Measurements from ENCODE around the gene VPS51. TPM values are rescaled to one million over a fixed set of nuclear protein-coding genes. Genes with fewer than 3 reads are reported as not detected.
A peak's percentile ranks its signal among the peaks of the same experiment; 100 is the strongest.

Gene VPS51
- total RNA-seq, 2 donors from 2014 or later, result 103 to 107 TPM

GRCh38 chr11:65102142-65103095 lies 6.4 kb downstream of the VPS51 start:
- intact Hi-C loops (cut with DNase I), result no loop called here
- no peak for DNase-seq (ENCODE audit: low spot score)

GRCh38 chr11:65103476-65103875 lies 7.5 kb downstream of the VPS51 start:
- intact Hi-C loops (cut with DNase I), result no loop called here
- DNase-seq (ENCODE audit: low spot score), result no peak

- intact Hi-C loops (cut with DNase I), result no loop called here
- DNase-seq (ENCODE audit: low spot score), result no peak
These were observed 8.6 kb downstream of the VPS51 start for GRCh38 chr11:65104628-65105027.

GRCh38 chr11:65107078-65107477 lies 11.1 kb downstream of the VPS51 start:
- no peak for DNase-seq (ENCODE audit: low spot score)
- intact Hi-C loops (cut with DNase I), result no loop called here

- no peak for DNase-seq (ENCODE audit: low spot score)
- intact Hi-C loops (cut with DNase I), result no loop called here
These were observed 11.9 kb downstream of the VPS51 start for GRCh38 chr11:65107751-65108468.

GRCh38 chr11:65108469-65109123 lies 12.6 kb downstream of the VPS51 start:
- DNase-seq (ENCODE audit: low spot score), result no peak
- intact Hi-C loops (cut with DNase I), result no loop called here

GRCh38 chr11:65109231-65110198 lies 13.5 kb downstream of the VPS51 start:
- intact Hi-C loops (cut with DNase I), result no loop called here
- no peak for DNase-seq (ENCODE audit: low spot score)

- DNase-seq (ENCODE audit: low spot score), result peak; percentile 96
- intact Hi-C loops (cut with DNase I), result no loop called here
These were observed 14.4 kb downstream of the VPS51 start for GRCh38 chr11:65110354-65110861.

GRCh38 chr11:65111159-65111743 lies 15.2 kb downstream of the VPS51 start:
- intact Hi-C loops (cut with DNase I), result no loop called here
- no peak for DNase-seq (ENCODE audit: low spot score)

GRCh38 chr11:65111744-65112545 lies 15.9 kb downstream of the VPS51 start, which contains the start of gene TM7SF2:
Gene TM7SF2, plus strand, starts transcription at chr11:65111872. Its CDS starts 144 bp downstream, at chr11:65112016.
- peak; percentile 99 for DNase-seq (ENCODE audit: low spot score)
- intact Hi-C loops (cut with DNase I), result no loop called here

GRCh38 chr11:65112546-65113360 lies 16.7 kb downstream of the VPS51 start:
- intact Hi-C loops (cut with DNase I), result no loop called here
- peak; percentile 88 for DNase-seq (ENCODE audit: low spot score)

- intact Hi-C loops (cut with DNase I), result no loop called here
- no peak for DNase-seq (ENCODE audit: low spot score)
These were observed 17.3 kb downstream of the VPS51 start for GRCh38 chr11:65113361-65113756.

- intact Hi-C loops (cut with DNase I), result no loop called here
- no peak for DNase-seq (ENCODE audit: low spot score)
These were observed 17.8 kb downstream of the VPS51 start for GRCh38 chr11:65113839-65114238.

- no peak for DNase-seq (ENCODE audit: low spot score)
These were observed 18.6 kb downstream of the VPS51 start for GRCh38 chr11:65114538-65115171.

GRCh38 chr11:65115361-65116082 lies 19.5 kb downstream of the VPS51 start:
- peak; percentile 76 for DNase-seq (ENCODE audit: low spot score)
- intact Hi-C loops (cut with DNase I), result no loop called here

More at GRCh38 chr11:65114538-65115171, 18.6 kb downstream of the VPS51 start:
- intact Hi-C loops (cut with DNase I), result no loop called here
